ENCODE data around the gene C11orf91.
A peak's percentile ranks its signal among the peaks of the same experiment; 100 is the strongest.
"Not testable (repeated sequence)": the region's sequence is repeated elsewhere in the genome, so short reads cannot be mapped to it uniquely, and the experiment has no call there.

The C11orf91 gene

DNA sequence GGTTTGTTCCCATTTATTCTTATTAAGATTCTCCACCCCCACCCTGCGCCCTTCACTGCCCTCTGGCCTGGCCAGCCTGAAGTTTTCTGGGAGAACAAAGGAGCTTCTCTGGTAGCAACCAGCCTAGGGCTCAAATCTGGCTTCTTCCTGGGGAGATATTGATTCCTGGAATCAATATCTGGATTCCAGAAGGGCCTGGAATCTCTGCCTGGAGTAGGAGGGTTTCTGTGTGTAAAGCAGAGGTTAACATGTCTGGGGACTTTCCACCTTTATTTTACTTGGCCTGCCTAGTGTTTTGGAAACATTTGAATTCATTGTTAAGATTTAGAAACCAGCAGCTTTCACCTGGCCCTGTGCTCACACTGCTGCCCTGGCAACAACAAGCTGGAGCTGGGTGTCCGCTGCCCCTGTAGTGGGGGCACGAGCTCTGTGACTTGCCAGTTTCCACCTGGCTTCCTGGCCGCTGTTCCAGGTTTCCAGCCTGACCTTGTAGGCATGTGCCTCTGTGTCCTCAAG is 5.5 kb downstream of the C11orf91 start:
- DNase-seq = no peak

GRCh38 chr11:33694346-33695050 is 6.1 kb downstream of the C11orf91 start:
- no peak for DNase-seq

GRCh38 chr11:33692541-33692940 is 8.1 kb downstream of the C11orf91 start:
- no peak for DNase-seq

- peak; percentile 95 for DNase-seq
Observed at GRCh38 chr11:33692013-33692504, 8.6 kb downstream of the C11orf91 start.

DNA sequence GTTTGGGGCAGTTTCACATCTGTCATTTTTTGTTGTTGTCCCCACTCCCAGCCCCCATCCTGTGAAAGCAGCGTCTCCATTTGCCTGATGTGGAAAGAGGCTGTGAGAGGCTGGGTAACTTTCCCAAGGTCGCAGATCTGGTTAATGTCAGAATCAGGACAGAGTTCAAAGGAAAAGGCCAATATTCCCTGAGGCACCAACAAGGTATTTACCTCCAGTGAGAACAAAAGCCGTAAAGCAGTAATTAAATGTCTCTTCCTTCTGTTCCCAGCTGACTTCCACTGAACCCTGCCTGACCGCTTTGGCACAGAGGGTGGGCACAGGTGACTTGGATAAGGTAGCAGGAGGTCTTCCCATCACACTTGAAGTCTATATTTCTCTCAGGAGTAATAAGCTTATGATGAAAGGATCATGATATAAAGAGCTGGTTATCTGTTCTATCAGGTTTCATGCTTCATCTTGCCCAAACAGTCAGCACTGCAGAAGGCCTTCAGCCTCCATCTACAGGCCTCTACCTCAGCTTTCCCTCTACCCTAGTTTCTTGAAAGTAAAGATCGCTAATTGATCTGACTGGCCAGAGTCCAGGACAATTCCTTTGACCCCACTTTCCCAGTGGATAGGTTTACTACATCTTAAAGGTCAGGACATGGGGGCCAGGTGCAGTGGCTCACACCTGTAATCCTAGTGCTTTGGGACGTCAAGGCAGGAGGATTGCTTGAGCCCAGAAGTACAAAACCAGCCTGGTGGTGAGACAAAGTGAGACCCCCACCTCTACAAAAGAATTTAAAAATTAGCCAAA is 9.4 kb downstream of the C11orf91 start:
- no peak for DNase-seq

GRCh38 chr11:33690290-33691065 is 10.1 kb downstream of the C11orf91 start:
- DNase-seq = peak; percentile 99

GRCh38 chr11:33689501-33689900 is 11.1 kb downstream of the C11orf91 start:
- DNase-seq = no peak

DNA sequence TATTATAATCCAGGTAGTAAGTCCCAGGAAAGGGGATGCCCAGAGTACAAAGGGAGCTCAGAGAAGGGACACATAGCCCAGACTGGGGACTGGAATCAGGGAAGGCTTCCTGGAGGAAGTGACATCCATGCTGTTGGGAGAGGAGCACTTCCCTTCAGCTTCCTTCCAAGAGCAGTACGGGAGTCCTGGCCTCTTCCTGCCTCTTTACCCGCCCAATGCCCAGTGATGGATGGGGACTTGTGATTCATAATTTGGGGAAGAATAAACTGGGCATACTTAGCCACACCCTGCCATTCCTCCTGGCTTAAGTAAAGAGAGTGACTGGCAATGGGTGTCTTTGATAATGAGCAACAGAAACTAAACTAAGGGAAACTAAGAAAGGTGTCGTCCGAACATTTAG is 11.5 kb downstream of the C11orf91 start:
- DNase-seq = peak; percentile 28

DNA sequence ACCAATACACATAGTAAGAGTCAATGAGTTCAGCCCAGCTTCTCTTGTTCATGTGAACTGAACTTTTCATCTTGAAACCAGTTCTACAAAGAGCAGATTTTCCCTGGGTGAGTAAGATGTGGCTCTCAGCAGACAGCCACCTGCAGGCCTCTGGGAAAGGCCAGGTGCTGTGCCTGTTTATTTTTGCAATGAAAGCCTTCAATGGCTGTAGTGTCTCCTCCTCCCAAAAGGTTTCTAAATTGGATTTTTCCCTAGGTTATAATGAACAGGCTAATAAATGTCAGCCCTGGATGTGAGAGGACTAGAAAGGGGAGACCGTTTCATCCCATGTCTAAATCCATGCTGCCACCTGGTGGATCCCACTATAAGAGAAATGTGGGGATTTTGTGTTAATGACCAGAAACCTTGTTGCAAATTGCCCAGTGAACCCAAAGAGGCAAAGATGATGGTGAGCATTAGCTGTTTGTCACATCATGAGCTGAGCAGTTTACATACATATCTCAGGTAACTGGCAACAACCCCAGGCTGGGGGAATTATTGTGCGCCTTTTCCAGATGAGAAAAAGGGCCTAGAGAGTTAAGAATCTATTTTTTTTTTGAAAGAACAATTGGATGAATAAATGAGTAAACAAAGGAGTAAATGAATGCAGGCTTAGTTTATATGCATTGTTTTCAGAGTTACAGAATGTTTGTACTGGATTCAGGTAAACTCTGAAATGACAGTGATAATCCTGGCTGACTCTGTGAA is 12.7 kb downstream of the C11orf91 start:
- DNase-seq = peak; percentile 72

GRCh38 chr11:33685082-33685481 is 15.5 kb downstream of the C11orf91 start:
- no peak for DNase-seq

GRCh38 chr11:33684003-33684706 is 16.5 kb downstream of the C11orf91 start:
- no peak for DNase-seq

GRCh38 chr11:33682446-33682845 is 18.2 kb downstream of the C11orf91 start:
- no peak for DNase-seq

DNA sequence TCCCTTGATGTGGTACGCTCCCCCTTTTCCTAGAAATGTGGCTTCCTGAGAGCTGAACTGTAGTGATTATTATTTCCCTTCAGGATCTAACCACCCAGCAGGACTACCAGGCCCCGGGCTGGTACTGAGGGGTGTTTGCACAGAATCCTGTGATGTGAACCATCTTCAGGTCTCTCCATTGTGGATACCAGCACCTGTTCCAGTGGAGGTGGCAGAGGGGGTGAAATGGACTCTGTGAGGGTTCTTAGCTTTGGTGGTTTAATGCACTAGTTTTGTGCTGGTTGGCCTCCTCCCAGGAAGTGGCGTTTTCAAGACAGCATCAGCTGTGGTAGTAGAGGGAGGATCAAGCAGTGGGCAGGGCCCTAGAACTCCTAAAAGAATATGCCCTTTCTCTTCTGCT is 18.6 kb downstream of the C11orf91 start:
- no peak for DNase-seq

DNA sequence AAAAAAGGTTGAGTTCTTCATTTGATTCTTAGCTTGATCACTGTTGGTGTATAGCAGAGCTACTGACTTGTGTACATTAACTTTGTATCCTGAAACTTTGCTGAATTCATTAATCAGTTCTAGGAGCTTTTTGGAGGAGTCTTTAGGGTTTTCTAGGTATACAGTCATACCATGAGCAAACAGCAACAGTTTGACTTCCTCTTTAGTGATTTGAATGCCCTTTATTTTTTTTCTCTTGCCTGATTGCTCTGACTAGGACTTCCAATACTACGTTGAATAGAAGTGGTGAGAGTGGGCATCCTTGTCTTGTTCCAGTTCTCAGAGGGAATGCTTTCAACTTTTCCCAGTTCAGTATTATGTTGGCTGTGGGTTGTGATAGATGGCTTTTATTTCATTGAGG is 22.0 kb downstream of the C11orf91 start:
- DNase-seq = not testable (repeated sequence)

GRCh38 chr11:33674035-33674814 is 26.4 kb downstream of the C11orf91 start:
- DNase-seq = peak; percentile 10

DNA sequence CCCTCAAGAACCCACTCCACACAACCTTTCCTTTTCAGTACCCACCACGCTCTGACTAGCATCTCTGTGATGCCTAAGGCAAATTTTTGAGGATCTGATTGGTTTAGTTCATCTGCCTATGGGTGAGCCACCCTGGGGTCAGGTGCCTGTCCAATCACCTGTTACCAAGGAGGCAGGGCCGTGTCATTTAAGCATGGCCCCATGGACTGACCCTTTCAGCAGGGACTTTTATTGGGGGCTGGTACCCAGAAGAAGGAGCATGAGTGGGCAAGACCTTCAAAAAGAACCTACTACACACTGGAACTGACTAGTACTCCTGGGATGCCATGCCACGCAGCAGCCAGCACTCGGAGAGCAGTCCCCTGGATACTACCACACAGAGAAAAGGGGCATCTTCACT is 28.4 kb downstream of the C11orf91 start:
- no peak for DNase-seq

DNA sequence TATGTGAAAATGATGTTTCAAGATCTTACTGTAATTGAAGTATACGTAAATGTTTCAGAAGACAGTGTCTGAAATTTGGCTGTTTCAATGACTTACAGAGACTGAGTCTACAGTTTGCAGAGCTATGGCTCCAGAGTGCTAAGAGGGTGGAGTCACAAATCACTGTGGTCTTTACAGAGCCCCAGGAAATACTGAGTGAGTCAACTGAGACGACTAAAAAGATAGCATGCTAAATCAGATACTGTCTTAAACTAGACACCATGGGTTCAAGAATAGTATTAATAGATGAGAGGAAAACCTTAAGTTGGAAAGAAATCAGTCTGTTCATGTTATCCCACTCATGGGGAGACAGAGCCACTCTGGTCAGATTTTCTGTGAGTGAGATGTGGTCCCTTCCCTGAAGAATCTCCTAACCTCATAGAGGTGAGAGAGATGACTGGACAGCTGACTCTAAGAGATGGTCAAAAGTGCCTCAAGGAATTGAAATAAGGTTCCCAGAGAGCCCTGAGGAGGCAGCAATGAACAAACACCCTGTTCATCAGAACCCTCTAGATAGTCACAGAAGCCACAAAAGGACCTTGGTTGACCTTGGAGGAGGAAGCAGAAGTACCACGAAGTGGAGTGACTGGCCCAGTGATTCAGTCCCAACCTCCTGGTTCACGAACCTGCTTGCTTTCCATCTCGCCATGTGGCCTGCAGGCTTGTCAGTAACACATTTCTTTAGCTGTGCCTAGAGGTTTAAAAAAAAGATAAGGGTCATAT is 30.2 kb downstream of the C11orf91 start:
- DNase-seq = peak; percentile 64

DNA sequence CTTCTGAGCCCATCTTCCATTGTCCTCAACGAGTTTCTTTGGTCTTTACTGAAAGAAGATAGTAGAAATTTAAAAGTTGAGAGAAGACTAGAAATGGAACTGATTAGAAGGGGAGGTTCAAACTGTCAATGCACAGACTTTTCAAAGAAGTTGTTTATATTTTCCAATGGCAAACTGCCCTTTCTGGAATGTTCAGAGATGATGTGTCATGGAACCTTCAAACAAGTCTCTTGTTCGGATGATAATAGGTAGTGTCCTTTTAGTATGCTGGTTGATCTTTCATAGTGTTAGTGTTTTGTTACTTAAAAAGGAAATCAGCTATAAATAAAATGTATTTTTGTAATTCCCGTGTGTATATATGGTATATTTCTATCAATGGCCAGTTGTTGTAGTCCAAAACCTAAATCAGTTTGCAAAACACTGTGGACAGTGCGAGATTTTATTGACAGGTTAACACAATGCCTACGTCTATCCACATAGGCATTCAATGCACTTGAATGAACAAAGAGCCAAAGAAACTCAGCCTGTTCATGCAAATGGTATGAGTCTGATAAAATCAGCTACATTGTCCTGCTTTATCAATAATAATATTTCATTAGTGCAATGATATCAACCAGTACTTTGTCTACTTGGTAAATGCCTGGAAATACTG is 30.9 kb downstream of the C11orf91 start:
- DNase-seq = no peak

GRCh38 chr11:33668951-33669596 is 31.6 kb downstream of the C11orf91 start:
- no peak for DNase-seq
